HEK293 (cell line): ENCODE data around the gene GDPD3.
A peak's percentile ranks its signal among the peaks of the same experiment; 100 is the strongest.

Experiments
- KLF16 ChIP-seq: fragments of 450-650 bp; formaldehyde crosslinking; IDR thresholded peaks from 2 replicates; pipeline ENCODE4 v1.5.1; 2017; ENCODE audit warnings: missing biosample characterization, missing genetic modification characterization
- PBX3 ChIP-seq: sonication (generic); formaldehyde crosslinking; IDR thresholded peaks from 2 replicates; pipeline ENCODE4 v1.8.1; 2022; ENCODE audit warnings: mild to moderate bottlenecking, moderate library complexity, missing genetic modification reagents
- PRDM1 ChIP-seq: fragments of 450-650 bp; formaldehyde crosslinking; IDR thresholded peaks from 2 replicates; pipeline ENCODE4; 2016; ENCODE audit warnings: missing biosample characterization, missing genetic modification characterization
- RBAK ChIP-seq: fragments of 450-650 bp; formaldehyde crosslinking; IDR thresholded peaks from 2 replicates; pipeline ENCODE4 v1.5.1; 2016; ENCODE audit warnings: missing biosample characterization, missing genetic modification characterization
- REPIN1 ChIP-seq: fragments of 450-650 bp; formaldehyde crosslinking; IDR thresholded peaks from 2 replicates; pipeline ENCODE4 v1.5.1; 2017; ENCODE audit warnings: missing biosample characterization, missing genetic modification characterization, low read depth
- SALL2 ChIP-seq: fragments of 450-650 bp; formaldehyde crosslinking; IDR thresholded peaks from 2 replicates; pipeline ENCODE4 v1.5.0; 2017; ENCODE audit warnings: missing biosample characterization, mild to moderate bottlenecking, missing genetic modification characterization, borderline replicate concordance
- SP3 ChIP-seq: fragments of 450-650 bp; formaldehyde crosslinking; IDR thresholded peaks from 2 replicates; pipeline ENCODE4 v1.5.1; 2016; ENCODE audit warnings: missing biosample characterization, missing genetic modification characterization
- YY1 ChIP-seq: fragments of 450-650 bp; formaldehyde crosslinking; IDR thresholded peaks from 2 replicates; pipeline ENCODE4 v1.5.1; 2018; ENCODE audit warnings: missing biosample characterization, missing genetic modification characterization
- YY2 ChIP-seq: fragments of 450-650 bp; formaldehyde crosslinking; IDR thresholded peaks from 2 replicates; pipeline ENCODE4 v1.5.1; 2016; ENCODE audit warnings: missing biosample characterization, missing genetic modification characterization
- ZFHX2 ChIP-seq: fragments of 450-650 bp; formaldehyde crosslinking; conservative IDR thresholded peaks from 2 replicates; pipeline ENCODE4 v1.5.1; 2016; ENCODE audit warnings: missing biosample characterization, missing genetic modification characterization
- ZNF10 ChIP-seq: fragments of 450-650 bp; formaldehyde crosslinking; IDR thresholded peaks from 2 replicates; pipeline ENCODE4 v1.5.1; 2017; ENCODE audit warnings: missing biosample characterization, missing genetic modification characterization
- ZNF18 ChIP-seq: fragments of 450-650 bp; formaldehyde crosslinking; IDR thresholded peaks from 2 replicates; pipeline ENCODE4 v1.5.1; 2016; ENCODE audit warnings: missing biosample characterization, missing genetic modification characterization
- ZNF26 ChIP-seq: fragments of 450-650 bp; formaldehyde crosslinking; IDR thresholded peaks from 2 replicates; pipeline ENCODE4 v1.5.1; 2016; ENCODE audit warnings: missing biosample characterization, missing genetic modification characterization
- ZNF266 ChIP-seq: fragments of 450-650 bp; formaldehyde crosslinking; IDR thresholded peaks from 2 replicates; pipeline ENCODE4 v1.5.1; 2016; ENCODE audit warnings: missing biosample characterization, missing genetic modification characterization, low read depth
- ZNF335 ChIP-seq: fragments of 450-650 bp; formaldehyde crosslinking; conservative IDR thresholded peaks from 2 replicates; pipeline ENCODE4 v1.5.1; 2016; ENCODE audit warnings: missing biosample characterization, missing genetic modification characterization
- ZNF350 ChIP-seq: fragments of 450-650 bp; formaldehyde crosslinking; IDR thresholded peaks from 2 replicates; pipeline ENCODE4 v1.5.0; 2017; ENCODE audit warnings: missing biosample characterization, mild to moderate bottlenecking, missing genetic modification characterization
- ZNF362 ChIP-seq: fragments of 450-650 bp; formaldehyde crosslinking; IDR thresholded peaks from 2 replicates; pipeline ENCODE4 v1.5.1; 2016; ENCODE audit warnings: missing biosample characterization, missing genetic modification characterization
- ZNF37A ChIP-seq: fragments of 450-650 bp; IDR thresholded peaks from 2 replicates; pipeline ENCODE4 v1.5.1; 2018; ENCODE audit warnings: missing biosample characterization, missing genetic modification characterization
- ZNF391 ChIP-seq: fragments of 450-650 bp; formaldehyde crosslinking; IDR thresholded peaks from 2 replicates; pipeline ENCODE4 v1.5.1; 2016; ENCODE audit warnings: low read depth, missing biosample characterization, missing genetic modification characterization, borderline replicate concordance
- ZNF521 ChIP-seq: fragments of 450-650 bp; formaldehyde crosslinking; IDR thresholded peaks from 2 replicates; pipeline ENCODE4 v1.5.1; 2017; ENCODE audit warnings: missing biosample characterization, mild to moderate bottlenecking, missing genetic modification characterization
- ZNF529 ChIP-seq: fragments of 450-650 bp; formaldehyde crosslinking; IDR thresholded peaks from 2 replicates; pipeline ENCODE4 v1.5.1; 2017; ENCODE audit warnings: missing genetic modification characterization, missing biosample characterization; ENCODE audit not compliant: insufficient replicate concordance
- ZNF544 ChIP-seq: fragments of 450-650 bp; formaldehyde crosslinking; IDR thresholded peaks from 2 replicates; pipeline ENCODE4 v1.5.0; 2017; ENCODE audit warnings: missing biosample characterization, missing genetic modification characterization
- ZNF623 ChIP-seq: fragments of 450-650 bp; formaldehyde crosslinking; IDR thresholded peaks from 2 replicates; pipeline ENCODE4 v1.5.1; 2016; ENCODE audit warnings: missing biosample characterization, missing genetic modification characterization
- ZNF776 ChIP-seq: fragments of 450-650 bp; formaldehyde crosslinking; IDR thresholded peaks from 2 replicates; pipeline ENCODE4 v1.5.0; 2017; ENCODE audit warnings: missing biosample characterization, missing genetic modification characterization, borderline replicate concordance
- ZSCAN30 ChIP-seq: fragments of 450-650 bp; IDR thresholded peaks from 2 replicates; pipeline ENCODE4 v1.5.1; 2018; ENCODE audit warnings: missing biosample characterization, mild to moderate bottlenecking, missing genetic modification characterization, moderate library complexity
- ZSCAN4 ChIP-seq: fragments of 450-650 bp; formaldehyde crosslinking; IDR thresholded peaks from 2 replicates; pipeline ENCODE4 v1.5.1; 2017; ENCODE audit warnings: missing biosample characterization, missing genetic modification characterization
- TF ChIP-seq, protein P1 (sequence below): fragments of 450-650 bp; formaldehyde crosslinking; IDR thresholded peaks from 2 replicates; pipeline ENCODE4 v1.5.0; 2017; ENCODE audit warnings: missing biosample characterization, missing genetic modification characterization, borderline replicate concordance
- TF ChIP-seq, protein P2 (sequence below): fragments of 450-650 bp; formaldehyde crosslinking; IDR thresholded peaks from 2 replicates; pipeline ENCODE4 v1.5.1; 2017; ENCODE audit warnings: missing biosample characterization, missing genetic modification characterization

The GDPD3 gene

DNA sequence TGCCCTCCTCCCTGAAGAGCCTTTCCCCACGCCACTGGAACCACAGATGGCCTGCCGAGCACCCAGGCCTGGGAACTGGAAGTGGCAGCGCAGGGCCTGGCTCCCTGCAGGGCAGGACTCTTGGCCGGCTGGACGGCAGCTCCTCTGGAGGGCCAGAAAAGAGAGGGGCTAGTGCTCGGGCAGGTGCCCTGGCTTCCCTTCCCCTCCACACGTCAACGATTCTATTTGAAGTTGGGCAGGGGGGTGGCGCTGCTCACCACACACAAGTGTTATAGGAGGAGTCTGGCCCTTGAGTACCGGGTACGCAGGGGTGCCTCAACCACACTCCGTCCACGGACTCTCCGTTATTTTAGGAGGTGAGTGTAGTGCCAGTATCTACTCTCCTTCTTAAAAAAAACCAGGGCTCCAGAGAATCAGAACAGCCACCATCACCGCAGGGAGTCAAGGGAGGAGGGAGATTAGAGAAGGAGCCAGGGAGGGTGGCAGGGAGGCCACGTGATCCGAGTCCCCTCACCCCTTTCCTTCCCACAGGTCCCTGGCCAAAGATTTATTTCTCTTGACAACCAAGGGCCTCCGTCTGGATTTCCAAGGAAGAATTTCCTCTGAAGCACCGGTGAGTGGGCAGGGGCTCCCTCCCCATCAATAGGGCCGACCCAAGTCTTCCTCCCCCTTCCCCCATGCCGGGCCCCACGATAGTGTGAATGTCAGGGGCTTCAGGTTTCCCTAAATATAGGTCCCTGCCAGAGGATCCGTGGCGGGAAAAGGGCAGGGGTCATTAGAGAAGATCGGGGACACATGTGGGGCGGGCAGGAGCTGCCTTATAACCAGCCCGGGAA, 49.2 kb downstream of the GDPD3 start (continued):
- TF ChIP-seq ZNF362 (no peak), ZSCAN30 (tag by site-specific recombination) (peak; percentile 63), ZNF529 (no peak), PRDM1 (tag by site-specific recombination) (no peak), ZNF10 (tag by site-specific recombination) (peak; percentile 10; the same call in 1 of the 2 replicates), ZNF266 (tag by site-specific recombination) (no peak), ZNF391 (tag by site-specific recombination) (no peak), SALL2 (tag by site-specific recombination) (no peak), ZNF26 (tag by site-specific recombination) (no peak), RBAK (tag by site-specific recombination) (no peak), KLF16 (tag by site-specific recombination) (no peak), YY2 (tag by site-specific recombination) (no peak; the same call in 1 of the 2 replicates), ZNF335 (tag by site-specific recombination) (peak; percentile 96), ZNF623 (no peak), ZNF544 (tag by site-specific recombination) (no peak), YY1 (no peak), REPIN1 (tag by site-specific recombination) (no peak), ZNF37A (tag by site-specific recombination) (no peak), ZNF776 (tag by site-specific recombination) (no peak), ZSCAN4 (tag by site-specific recombination) (no peak), ZFHX2 (tag by site-specific recombination) (peak; percentile 62; the same call in 1 of the 2 replicates), SP3 (tag by site-specific recombination) (peak; percentile 34), PBX3 (no peak), ZNF18 (peak; percentile 40), ZNF521 (tag by site-specific recombination) (no peak), ZNF350 (tag by site-specific recombination) (no peak)
- TF ChIP-seq, protein P1, sequence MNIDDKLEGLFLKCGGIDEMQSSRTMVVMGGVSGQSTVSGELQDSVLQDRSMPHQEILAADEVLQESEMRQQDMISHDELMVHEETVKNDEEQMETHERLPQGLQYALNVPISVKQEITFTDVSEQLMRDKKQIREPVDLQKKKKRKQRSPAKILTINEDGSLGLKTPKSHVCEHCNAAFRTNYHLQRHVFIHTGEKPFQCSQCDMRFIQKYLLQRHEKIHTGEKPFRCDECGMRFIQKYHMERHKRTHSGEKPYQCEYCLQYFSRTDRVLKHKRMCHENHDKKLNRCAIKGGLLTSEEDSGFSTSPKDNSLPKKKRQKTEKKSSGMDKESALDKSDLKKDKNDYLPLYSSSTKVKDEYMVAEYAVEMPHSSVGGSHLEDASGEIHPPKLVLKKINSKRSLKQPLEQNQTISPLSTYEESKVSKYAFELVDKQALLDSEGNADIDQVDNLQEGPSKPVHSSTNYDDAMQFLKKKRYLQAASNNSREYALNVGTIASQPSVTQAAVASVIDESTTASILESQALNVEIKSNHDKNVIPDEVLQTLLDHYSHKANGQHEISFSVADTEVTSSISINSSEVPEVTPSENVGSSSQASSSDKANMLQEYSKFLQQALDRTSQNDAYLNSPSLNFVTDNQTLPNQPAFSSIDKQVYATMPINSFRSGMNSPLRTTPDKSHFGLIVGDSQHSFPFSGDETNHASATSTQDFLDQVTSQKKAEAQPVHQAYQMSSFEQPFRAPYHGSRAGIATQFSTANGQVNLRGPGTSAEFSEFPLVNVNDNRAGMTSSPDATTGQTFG: no peak
- TF ChIP-seq, protein P2, sequence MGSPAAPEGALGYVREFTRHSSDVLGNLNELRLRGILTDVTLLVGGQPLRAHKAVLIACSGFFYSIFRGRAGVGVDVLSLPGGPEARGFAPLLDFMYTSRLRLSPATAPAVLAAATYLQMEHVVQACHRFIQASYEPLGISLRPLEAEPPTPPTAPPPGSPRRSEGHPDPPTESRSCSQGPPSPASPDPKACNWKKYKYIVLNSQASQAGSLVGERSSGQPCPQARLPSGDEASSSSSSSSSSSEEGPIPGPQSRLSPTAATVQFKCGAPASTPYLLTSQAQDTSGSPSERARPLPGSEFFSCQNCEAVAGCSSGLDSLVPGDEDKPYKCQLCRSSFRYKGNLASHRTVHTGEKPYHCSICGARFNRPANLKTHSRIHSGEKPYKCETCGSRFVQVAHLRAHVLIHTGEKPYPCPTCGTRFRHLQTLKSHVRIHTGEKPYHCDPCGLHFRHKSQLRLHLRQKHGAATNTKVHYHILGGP (tag by site-specific recombination): no peak
